HUDEP-2 (cell line): ENCODE results near the gene SERINC5.
A peak's percentile ranks its signal among the peaks of the same experiment; 100 is the strongest.

Experiments
- DNase-seq, 76 experiments: peaks; one replicate each; lab custom pipeline; 2025; ENCODE audit not compliant: unreplicated experiment in 76 of 76; lab: John Stamatoyannopoulos, UW

SERINC5 gene

DNA sequence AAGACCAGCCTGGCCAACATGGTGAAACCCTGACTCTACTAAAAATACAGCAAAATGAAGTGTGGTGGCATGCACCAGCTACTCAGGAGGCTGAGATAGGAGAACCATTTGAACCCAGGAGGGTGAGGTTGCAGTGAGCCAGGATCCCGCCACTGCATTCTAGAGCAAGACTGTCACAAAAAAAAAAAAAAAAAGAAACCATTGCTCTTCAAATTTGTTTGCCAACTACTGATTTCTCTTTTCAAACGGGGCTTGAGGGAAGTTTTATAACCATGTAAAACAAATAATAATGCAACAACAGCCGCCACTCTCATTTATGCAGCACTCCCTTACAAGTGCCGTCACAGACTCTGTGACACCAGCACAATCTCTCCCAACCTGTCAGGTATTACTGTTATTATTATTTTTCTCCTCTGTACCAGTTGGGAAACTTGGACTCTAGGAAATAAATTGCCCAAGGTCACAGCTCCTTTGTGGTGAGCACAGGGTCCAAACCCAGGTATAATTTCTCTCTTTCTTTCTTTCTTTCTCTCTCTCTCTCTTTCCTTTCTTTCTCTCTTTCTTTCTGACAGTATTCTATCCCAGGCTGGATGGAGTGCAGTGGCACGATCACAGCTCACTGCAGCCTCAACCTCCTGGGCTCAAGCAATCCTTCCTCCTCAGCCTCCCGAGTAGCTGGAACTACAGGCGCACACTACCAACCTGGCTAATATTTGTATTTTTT, 25.4 kb downstream of the SERINC5 start:
- no peak for DNase-seq

- no peak for DNase-seq
Measured at GRCh38 chr5:80229902-80230255, 26.0 kb downstream of the SERINC5 start.

DNA sequence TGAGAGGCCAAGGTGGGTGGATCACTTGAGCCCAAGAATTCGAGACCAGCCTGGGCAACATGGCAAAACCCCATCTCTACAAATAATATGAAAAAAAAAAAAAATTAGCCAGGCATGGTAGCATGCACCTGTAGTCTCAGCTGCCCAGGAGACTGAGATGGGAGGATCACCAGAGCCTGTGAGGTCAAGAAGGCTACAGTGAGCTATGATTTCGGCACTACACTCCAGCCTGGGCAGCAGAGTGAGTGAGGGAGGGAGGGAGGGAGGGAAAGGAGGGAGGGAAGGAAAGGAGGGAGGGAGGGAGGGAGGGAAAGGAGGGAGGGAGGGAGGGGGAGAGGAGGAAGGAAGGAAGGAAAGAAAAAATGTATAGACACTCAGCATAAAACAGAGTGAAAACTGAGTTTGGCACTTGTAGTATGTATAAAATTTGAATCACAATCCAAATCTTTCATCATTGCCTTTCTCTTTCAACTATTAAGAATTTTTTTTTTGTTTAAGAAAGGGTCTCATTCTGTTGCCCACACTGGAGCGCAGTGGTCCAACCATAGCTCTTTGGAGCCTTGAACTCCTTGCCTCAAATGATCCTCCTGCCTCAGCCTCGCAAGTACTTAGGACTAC, 27.8 kb downstream of the SERINC5 start:
- no peak for DNase-seq

- no peak for DNase-seq
Measured at GRCh38 chr5:80225934-80226326, 29.9 kb downstream of the SERINC5 start.

DNA sequence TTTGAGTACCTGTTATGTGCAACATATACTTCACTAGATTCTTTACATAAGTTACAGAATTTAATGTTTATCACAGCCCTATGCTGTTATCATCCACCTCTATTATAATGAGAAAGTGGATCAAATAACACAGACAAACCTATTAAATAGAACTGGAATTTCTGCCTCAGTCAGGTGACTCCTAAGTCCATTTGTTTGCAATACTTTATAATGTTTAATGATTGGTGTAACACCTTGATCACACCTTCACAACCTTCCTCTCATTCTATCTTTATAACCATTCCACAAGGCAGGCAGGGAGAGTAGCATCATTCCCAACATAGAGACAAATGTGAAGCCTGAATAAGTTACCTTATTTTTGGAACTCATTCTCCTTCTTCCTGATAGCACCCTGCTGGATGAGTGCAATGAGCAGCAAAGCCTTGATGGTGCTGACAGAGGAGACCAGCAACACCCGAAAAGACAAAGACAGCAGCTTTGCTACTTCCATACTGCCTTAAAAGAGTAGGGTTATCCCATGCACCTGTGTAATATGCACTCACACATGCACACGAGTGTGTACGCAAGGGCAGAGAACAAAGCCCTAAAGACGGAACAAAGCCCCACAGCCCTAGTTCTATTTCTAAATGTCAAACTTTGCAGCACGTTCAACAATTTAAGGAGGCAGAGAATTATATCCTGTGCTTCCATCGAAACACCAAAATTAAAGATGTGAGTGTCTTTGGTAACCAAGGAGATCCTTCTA, 30.5 kb downstream of the SERINC5 start:
- DNase-seq, result no peak

GRCh38 chr5:80223561-80223960, 32.3 kb downstream of the SERINC5 start:
- no peak for DNase-seq

- no peak for DNase-seq
Measured at GRCh38 chr5:80220245-80220897, 35.5 kb downstream of the SERINC5 start.

GRCh38 chr5:80219391-80219790, 36.5 kb downstream of the SERINC5 start:
- peak in 8 of 76 experiments; percentile 3 to 30 (median 11) for DNase-seq

GRCh38 chr5:80217667-80218066, 38.2 kb downstream of the SERINC5 start:
- DNase-seq, result peak in 1 of 76 experiments; percentile 6

- DNase-seq, result peak in 73 of 76 experiments; percentile 13 to 88 (median 67)
Measured at GRCh38 chr5:80216753-80217596, 38.9 kb downstream of the SERINC5 start.

DNA sequence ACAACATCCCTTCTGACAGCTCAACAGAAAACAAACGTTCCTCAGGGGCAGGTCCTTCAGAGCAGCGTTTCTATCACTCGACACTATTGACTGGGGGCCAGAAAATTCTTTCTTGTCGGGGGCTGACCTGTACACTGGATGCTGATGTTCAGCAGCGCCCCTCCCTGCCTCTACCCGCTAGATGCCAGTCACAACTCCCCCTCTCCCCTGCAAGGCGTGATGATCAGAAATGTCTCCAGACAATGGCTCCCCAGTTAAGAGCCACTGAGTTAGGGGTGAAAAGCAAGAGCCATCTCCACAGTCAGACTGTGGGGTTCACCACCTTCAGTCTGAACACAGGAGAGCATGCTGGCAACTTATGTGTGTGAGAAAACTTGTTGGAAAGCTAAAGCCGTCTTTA, 39.8 kb downstream of the SERINC5 start:
- DNase-seq, result no peak

- DNase-seq, result no peak
Measured at GRCh38 chr5:80215523-80215922, 40.3 kb downstream of the SERINC5 start.

DNA sequence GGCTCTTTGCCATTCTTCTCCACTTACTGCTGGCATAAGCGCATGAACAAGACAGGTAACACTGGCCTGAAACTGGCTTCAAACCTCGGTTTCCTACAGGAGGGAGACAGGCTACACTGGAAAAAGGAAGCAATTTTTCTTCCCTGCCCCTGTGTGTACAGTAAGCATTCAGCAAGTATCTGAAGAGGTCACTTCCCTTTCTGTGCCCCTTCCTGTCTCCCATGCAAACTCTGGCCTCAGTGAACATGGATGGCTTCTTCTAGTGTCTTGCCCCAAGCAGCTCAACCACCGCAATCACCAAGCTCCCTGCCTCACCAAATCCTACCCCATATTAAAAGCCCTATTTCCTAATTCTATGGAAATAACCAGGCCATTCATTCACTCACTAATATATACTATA, 42.4 kb downstream of the SERINC5 start:
- no peak for DNase-seq

DNA sequence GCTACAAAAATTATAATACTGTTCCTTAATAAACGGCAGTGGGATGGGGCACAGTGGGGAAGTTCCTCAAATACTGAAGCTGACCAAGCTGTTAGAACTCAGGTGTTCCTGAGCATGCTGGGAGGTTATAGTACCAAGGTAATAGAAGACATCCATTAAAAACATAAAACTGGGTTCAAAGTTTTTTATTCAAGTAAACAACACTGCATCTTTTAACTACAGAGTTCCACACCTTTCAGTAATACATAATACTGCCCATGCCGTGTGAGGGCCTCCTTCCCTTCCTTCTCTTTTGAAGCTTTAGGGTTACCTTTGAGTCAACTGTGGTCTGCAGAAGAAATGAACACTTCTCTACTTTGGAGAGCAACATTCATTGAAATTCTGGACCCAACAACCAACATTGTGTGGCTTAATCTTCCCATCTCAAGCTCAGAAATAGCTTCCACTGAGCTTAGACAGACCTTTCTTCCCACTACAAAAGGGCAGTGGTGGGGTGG, 43.6 kb downstream of the SERINC5 start:
- no peak for DNase-seq

DNA sequence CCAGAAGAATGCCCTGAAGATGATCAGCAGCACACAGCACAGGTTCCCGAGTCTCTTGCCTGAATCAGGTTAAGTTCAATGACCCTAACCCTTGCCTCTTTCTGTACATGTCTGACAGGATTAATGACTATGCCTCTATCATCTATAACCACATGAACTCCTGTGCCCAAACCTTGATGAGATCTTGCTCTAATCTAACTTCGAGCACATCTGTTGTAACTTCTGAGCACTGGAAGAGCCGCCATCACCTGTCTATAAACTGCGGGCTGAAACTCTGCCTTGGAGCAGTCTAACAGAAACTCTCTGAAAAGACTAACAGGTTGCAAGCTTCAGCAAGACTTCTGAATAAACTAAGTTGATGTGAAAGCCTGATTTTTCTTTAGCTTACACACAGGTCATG, 44.5 kb downstream of the SERINC5 start:
- no peak for DNase-seq

DNA sequence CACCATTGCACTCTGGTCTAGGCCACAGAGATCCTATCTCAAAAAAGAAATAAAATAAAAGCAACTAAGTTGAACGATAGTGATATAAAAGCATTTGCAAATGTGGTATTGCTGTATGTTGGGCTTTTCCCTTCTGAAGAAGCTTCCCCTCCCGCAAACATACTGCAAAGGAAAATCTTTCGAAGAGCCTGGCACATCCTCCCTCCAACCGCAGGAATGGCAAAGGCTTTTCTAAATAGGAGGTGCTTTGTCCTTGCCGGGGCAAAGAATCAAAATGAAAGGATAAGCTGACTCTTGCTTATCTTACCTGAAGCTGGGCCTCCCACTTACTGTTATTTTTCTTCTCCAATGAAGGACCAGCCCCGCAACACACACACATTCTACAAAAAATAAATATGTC, 45.8 kb downstream of the SERINC5 start:
- DNase-seq, result no peak

GRCh38 chr5:80208381-80208780, 47.5 kb downstream of the SERINC5 start:
- DNase-seq, result no peak

DNA sequence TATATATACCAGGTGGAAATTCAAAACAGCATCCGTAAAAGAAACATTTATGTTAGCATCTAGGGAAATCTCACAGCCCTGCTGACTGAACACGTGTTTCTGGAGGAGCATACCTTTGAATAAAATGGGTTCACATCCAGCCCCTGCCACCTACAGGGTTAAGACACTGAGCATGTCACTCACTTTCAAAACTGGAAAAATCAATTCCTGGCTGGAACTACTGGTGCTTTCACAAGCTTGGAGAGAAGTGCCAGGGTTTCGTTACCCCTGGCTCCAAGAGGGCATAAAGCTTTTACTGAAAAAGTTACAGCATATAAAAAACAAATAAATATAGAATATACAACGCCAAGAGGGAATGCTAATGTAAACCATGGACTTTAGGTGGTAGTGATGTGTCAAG, 48.0 kb downstream of the SERINC5 start:
- DNase-seq, result no peak

DNA sequence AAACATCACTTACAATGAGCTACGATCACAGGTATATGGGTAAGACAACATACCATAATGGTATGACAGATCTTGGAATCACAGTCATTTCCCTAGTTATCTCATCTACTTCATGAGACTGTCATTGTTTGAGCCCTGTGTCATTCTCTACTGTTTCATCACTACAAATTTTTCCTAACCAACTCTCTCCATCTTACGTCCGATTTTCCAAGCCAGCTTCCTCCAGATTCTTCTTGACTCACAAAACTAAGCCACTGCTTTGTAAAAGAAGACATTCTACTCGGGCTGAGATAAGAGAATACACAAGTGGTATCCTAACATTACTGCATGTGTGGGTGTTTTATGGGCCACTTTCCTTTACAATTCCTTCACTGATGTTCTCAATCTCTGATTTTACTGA, 49.6 kb downstream of the SERINC5 start:
- no peak for DNase-seq

- peak in 3 of 76 experiments; percentile 10 to 45 (median 25) for DNase-seq
Measured at GRCh38 chr5:80205846-80206245, 50.0 kb downstream of the SERINC5 start.
